ENCODE data around the gene CRYL1.
A peak's percentile ranks its signal among the peaks of the same experiment; 100 is the strongest.

CRYL1 gene

DNA sequence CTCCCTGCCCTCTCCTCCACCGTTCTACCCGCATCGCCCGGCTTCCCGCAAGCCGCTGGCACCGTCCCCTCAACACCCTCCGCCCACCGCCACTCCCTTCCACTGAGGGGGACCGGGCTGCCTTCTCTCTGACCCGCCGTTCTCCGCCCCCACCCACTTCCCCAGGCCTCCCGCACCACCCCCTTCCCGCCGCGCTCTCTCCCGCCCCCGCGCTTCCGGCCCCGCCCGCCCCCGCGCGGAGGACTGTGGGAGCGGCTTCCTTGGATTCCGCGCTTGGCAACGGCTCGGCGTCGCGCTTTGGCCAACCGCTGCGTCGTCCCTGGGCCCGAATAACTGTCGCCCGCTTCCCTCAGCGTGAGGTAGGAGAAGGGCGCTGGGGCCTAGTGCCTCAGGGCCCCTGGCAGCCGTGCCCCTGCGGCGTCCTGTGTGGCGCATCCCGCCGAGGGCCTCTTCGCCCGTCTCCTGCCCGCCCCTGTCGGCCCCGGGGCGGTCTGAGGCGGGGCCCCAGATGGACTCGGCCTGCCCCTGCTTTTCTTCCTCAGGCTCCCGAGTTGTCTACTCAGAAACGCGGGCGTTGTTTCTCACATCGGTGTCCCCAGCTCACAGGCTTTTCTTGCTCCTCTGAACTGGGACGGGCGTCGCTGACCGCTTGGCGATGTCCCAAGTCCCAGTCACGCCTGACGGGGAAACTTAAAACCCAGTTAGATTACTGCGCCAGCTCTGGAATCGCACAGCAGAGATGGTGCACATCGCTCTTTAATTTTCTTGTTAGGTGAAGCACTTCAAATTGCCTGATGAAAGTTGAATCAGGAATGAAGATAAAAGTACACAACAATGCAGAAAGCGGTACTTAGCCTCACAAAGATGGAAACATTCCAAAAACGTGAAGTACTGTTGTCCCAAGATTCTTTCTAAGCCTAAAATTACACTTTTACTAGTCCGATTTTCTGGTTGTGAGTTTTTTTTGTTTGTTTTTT, 41.5 kb upstream of the CRYL1 start, which contains the start of gene IFT88:
Gene IFT88 (plus strand): TSS at position 260 of the 977 bp plus-strand sequence. CDS start 7,229 bp downstream, outside the sequence.
- TF ChIP-seq, protein P1, sequence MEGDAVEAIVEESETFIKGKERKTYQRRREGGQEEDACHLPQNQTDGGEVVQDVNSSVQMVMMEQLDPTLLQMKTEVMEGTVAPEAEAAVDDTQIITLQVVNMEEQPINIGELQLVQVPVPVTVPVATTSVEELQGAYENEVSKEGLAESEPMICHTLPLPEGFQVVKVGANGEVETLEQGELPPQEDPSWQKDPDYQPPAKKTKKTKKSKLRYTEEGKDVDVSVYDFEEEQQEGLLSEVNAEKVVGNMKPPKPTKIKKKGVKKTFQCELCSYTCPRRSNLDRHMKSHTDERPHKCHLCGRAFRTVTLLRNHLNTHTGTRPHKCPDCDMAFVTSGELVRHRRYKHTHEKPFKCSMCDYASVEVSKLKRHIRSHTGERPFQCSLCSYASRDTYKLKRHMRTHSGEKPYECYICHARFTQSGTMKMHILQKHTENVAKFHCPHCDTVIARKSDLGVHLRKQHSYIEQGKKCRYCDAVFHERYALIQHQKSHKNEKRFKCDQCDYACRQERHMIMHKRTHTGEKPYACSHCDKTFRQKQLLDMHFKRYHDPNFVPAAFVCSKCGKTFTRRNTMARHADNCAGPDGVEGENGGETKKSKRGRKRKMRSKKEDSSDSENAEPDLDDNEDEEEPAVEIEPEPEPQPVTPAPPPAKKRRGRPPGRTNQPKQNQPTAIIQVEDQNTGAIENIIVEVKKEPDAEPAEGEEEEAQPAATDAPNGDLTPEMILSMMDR (IDR thresholded peaks at IDR 0.05; ENCODE audit: extremely low read depth, missing control alignments), result no peak
- DNase-seq (ENCODE audit: low spot score), result peak; percentile 92

DNA sequence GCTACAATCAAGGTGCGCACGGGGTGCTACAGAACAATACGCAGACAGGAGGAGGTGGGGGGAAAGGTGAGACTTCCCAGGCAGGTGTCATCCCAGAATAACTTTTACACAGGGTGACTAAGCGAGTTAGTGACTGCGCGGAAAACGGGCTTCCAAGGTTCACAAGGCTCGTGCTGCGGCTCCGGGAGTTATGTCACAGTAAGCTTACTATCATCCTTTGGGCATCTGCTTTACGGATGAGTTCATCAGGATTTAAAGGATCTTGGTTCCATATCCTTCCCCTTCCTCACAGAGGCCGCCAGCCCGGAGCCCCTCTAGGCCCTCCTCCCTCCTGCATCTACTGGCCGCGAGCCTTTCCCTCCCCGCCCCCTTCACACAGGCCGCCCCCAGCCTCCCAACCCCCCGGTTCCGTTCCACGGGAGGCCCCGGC, 40.8 kb upstream of the CRYL1 start:
- TF ChIP-seq, protein P1 (IDR thresholded peaks at IDR 0.05; ENCODE audit: extremely low read depth, missing control alignments), result no peak
- DNase-seq (ENCODE audit: low spot score), result no peak

DNA sequence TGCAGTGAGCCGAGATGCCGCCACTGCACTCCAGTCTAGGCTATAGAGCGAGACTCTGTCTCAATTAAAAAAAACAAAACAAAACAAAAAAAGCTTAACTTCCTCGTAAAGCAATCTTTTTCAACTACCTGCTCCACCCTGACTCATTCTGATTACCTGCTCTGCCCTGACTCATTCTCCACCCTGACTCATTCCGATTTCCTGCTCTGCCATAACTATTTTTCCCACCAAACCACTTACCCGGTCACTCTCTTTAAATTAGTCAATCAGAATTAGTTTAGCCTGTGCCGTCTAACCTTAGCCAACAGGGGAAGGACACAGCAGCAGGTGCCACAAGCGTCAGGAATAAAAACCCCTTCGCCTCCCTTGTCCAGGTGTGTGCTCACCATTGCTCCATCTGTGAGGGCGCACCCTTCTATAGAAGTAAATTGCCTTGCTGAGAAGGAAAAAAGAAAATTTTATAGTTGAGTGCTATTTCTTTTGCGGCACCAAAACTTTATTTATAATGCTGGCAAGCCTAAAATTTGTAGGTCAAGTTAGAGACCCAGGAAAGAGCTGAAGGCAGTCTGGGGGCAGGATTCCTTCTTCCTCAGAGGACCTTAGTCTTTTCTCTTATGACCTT, 39.6 kb upstream of the CRYL1 start:
- TF ChIP-seq, protein P1 (IDR thresholded peaks at IDR 0.05; ENCODE audit: extremely low read depth, missing control alignments), result no peak
- DNase-seq (ENCODE audit: low spot score), result no peak

DNA sequence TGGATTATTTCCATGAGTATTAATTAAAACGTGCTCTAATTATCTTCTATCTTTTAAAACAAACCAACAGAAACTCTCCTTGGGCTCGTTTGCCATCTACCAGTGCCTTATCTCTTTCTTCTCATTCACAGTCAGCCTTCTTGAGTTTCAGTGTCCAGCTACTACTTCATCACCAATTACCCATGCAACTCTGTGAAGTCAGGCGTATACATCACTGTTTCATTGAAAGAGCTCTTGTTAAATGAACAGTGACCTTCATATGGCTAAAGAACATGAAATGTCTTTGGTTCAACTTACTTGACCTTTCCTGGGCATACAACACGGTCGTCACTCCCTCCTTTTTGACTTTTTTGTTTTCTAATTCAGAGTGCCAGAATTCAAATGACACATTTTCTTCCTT, 36.1 kb upstream of the CRYL1 start:
- DNase-seq (ENCODE audit: low spot score), result no peak
- TF ChIP-seq, protein P1 (IDR thresholded peaks at IDR 0.05; ENCODE audit: extremely low read depth, missing control alignments), result no peak

DNA sequence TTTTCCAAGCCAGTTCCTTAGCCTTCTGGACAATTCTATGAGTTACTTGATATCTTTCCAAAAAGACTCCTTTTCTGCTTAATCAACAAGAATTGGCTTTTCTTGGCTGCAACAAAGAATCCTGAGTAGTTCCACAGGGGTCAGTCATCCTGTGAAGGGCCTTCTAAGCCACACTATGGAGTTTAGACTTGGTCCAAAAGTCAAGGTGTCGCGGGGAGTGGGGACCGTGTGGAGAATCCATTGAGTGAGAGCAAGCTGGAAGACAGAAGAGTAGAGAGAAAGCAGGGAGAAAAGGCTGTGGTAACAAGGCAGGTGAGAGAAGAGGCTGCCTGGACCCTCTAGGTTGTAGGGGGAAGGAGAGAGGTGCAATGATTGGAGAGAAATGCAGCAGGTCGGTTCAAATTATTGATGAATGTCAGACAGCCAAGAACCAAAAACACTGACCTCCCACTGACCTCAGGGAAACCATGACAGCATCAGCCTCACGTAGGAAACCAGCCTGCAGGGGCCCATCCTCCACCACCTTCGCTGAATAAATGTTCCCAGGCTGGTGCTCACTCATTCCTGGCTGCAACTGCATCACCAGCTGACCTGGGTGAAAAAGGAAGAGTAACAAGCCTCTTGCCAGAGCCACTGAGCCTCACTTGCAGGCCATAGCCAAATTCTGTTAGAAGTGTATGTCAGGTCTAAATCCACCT, 34.2 kb upstream of the CRYL1 start:
- no peak for DNase-seq (ENCODE audit: low spot score)
- TF ChIP-seq, protein P1 (IDR thresholded peaks at IDR 0.05; ENCODE audit: extremely low read depth, missing control alignments), result no peak

DNA sequence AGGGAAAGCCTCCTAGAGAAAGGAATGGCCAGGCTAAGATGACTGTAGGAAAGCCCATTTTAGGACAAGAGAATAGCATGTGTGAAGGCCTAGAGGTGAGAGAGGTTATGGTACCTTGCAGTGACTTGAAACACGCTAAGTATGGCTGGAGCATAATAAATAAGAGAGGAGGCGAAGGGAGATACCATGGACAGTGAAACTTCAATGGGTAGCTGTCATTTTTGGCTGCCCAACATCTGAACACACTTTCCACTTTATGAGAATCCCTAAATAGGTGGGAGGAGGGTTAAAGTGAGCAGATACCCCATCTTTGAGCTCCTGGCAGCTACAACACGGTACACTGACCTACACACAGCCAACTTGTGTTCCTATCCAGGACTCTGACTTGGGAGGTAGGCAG, 33.3 kb upstream of the CRYL1 start:
- DNase-seq (ENCODE audit: low spot score), result no peak
- TF ChIP-seq, protein P1 (IDR thresholded peaks at IDR 0.05; ENCODE audit: extremely low read depth, missing control alignments), result no peak
